ENCODE data around the gene KLHL13.
"Not testable (repeated sequence)": the region's sequence is repeated elsewhere in the genome, so short reads cannot be mapped to it uniquely, and the experiment has no call there.

DNA sequence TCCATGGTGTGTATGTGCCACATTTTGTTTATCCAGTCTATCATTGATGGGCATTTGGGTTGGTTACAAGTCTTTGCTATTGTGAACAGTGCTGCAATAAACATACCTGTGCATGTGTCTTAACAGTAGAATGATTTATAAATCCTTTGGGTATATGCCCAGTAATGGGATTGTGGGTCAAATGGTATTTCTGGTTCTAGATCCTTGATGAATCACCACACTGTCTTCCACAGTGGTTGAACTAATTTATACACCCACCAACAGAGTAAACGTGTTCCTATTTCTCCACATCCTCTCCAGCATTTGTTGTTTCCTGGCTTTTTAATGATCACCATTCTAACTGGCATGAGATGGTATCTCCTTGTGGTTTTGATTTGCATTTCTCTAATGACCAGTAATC is 177.3 kb downstream of the KLHL13 start:
- TF ChIP-seq, protein P1, sequence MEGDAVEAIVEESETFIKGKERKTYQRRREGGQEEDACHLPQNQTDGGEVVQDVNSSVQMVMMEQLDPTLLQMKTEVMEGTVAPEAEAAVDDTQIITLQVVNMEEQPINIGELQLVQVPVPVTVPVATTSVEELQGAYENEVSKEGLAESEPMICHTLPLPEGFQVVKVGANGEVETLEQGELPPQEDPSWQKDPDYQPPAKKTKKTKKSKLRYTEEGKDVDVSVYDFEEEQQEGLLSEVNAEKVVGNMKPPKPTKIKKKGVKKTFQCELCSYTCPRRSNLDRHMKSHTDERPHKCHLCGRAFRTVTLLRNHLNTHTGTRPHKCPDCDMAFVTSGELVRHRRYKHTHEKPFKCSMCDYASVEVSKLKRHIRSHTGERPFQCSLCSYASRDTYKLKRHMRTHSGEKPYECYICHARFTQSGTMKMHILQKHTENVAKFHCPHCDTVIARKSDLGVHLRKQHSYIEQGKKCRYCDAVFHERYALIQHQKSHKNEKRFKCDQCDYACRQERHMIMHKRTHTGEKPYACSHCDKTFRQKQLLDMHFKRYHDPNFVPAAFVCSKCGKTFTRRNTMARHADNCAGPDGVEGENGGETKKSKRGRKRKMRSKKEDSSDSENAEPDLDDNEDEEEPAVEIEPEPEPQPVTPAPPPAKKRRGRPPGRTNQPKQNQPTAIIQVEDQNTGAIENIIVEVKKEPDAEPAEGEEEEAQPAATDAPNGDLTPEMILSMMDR (optimal IDR thresholded peaks at IDR 0.05 in 1 of 3, IDR thresholded peaks at IDR 0.05 in 1 of 3, conservative IDR thresholded peaks at IDR 0.05 in 1 of 3; ENCODE audit: extremely low read depth in 1 of 3, insufficient read depth in 2 of 3, low read length in 3 of 3) = not testable (repeated sequence)
- TF ChIP-seq EZH2 (IDR thresholded peaks at IDR 0.05; ENCODE audit: low read length) = not testable (repeated sequence)
